GM21786 (cell line): ENCODE measurements around the gene CPSF6.
"Not testable (repeated sequence)": the region's sequence is repeated elsewhere in the genome, so short reads cannot be mapped to it uniquely, and the experiment has no call there.

Experiments
- ATAC-seq: cut with Tn5 transposase; IDR thresholded peaks from one replicate; pipeline ENCODE4 v1.9.1; 2021; ENCODE audit not compliant: unreplicated experiment

The CPSF6 gene

DNA sequence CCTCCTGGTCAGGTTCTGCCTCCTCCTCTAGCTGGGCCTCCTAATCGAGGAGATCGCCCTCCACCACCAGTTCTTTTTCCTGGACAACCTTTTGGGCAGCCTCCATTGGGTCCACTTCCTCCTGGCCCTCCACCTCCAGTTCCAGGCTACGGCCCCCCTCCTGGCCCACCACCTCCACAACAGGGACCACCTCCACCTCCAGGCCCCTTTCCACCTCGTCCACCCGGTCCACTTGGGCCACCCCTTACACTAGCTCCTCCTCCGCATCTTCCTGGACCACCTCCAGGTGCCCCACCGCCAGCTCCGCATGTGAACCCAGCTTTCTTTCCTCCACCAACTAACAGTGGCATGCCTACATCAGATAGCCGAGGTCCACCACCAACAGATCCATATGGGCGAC is 19.3 kb downstream of the CPSF6 start:
- ATAC-seq, result no peak

- no peak for ATAC-seq
Observed at GRCh38 chr12:69262264-69262974, 23.1 kb downstream of the CPSF6 start.

- no peak for ATAC-seq
Observed at GRCh38 chr12:69265205-69265604, 25.8 kb downstream of the CPSF6 start.

GRCh38 chr12:69265633-69266032 is 26.3 kb downstream of the CPSF6 start:
- not testable (repeated sequence) for ATAC-seq

DNA sequence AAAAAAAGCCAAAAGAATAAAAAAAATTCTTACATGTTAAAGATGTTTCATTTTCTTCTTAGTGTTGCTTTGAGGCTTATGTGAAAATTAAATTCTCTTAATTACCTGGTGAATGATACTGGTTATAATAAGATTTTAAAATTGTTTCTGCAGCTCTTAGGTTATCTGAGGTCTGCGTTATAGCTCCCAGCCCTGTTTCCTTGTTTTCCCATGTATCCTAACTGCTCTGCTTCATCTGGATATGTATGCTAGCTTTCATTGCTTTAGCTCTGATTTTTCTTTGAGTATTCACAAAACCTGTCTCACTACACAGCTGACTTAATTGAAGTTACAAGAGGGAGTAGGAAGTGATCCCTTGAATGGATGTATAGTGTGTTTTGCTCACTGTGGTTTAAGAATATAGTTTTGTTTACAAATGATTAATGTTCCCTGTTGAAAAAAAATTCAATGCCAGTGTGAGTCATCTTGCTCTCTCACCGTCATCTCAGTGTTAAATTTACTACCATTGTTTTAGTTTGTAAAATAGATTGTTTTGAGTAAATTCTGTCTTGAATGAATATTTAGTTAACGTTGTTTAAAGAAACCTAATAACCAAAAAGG is 26.8 kb downstream of the CPSF6 start:
- ATAC-seq, result no peak

DNA sequence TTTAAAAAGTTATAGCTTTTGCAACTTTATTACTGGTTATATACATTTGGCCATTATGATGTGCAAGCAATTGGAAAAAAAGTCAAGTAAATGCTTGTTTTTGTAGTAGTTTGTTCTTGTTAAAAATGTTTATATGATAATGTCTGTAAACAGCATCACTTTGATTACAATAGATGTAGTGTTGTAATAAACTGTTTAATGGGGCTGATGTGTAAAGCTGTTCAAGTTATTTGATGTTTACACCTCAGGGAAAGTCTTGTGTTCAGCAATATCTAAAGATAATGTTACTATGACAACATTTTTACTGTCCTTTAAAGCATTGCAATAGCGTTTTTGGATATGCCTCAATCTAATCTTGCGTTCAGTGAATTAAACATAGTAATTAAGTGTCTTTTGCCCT is 30.4 kb downstream of the CPSF6 start:
- ATAC-seq, result no peak

- ATAC-seq, result no peak
Observed at GRCh38 chr12:69272511-69272910, 33.1 kb downstream of the CPSF6 start.

GRCh38 chr12:69274861-69275260 is 35.5 kb downstream of the CPSF6 start:
- no peak for ATAC-seq

DNA sequence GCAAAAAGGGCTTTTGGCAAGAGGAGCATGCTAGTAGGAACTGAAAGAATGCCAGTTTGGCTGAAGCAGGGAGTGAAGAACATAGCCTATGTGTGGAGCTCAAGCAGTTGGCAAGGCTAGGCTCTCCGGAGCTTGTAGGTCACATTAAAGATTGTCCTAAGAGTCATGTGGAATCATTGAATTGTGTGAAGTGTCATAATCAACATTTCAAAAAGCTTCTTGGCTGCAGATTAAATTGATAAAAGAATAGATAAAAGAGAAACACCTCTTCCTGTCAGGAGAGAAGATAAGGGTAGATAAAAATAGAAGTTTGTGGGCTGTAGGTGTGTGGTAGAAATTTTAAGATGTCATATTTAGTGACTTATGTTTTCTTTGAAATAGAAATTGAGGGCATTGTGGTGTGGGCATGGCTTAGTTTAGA is 36.1 kb downstream of the CPSF6 start:
- ATAC-seq, result no peak

DNA sequence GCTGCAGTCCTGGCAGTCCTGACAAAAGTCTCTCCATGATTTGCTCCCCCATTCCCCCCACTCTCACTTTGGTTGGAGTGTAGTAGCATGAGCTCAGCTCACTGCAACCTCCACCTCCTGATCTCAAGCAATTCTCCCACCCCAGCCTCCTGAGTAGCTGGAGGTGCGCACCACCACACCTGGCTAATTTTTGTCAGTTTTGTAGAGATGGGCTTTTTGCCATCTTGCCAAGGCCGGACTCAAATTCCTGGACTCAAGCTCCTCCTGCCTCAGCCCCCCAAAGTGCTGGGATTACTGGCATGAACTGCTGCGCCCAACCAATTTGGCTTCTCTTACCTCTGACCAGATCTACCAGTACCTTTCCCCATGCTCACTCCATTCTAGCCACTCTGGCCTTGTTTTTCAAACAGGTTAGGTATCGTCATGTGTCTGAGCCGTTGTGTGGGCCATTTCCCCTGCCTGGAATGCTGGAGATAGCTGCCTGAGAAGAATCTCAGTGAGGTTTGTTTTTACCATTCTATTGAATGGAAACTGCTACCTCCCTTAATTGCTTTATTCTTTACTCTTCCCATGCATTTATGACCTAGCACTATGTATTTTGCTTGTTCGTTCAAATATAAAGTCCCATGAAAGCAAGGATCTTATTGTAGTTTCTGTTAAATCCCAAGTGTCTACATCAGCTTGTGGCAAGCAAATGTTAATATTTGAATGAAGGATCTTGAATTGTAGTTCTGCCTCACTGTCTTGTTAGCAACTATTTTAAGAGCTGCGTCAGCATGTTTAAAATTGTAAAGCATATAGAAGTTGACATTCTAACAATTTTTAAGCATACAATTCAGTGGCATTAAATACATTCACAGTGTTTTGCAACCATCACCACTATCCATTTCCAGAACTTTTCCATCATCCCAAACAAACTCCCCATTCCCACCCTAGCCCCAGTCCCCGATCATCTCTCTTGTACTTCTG is 39.7 kb downstream of the CPSF6 start:
- no peak for ATAC-seq

GRCh38 chr12:69284131-69284530 is 44.8 kb downstream of the CPSF6 start:
- peak; percentile 59 for ATAC-seq

- ATAC-seq, result no peak
Observed at GRCh38 chr12:69287556-69287955, 48.2 kb downstream of the CPSF6 start.

GRCh38 chr12:69290545-69291277 is 51.3 kb downstream of the CPSF6 start:
- ATAC-seq, result peak; percentile 100

GRCh38 chr12:69291278-69291593 is 51.9 kb downstream of the CPSF6 start:
- ATAC-seq, result no peak

DNA sequence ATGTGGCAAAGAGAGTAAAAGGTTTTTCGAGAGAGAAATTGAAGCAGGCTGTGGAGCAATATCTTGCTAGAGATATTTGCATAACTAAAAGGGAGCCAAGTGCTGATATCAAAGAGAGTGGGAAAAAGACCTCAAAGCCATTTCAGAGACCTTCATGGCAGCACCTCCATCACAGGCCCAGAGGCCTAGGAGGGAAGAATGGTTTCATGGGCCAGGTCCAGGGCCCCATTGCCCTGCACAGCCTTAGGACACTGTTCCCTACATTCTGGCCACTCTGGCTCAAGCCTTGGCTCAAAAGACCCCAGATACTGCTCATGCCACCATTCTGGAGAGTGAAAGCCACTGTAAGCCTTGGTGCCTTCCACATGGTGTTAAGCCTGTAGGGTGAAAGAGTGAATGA is 58.8 kb downstream of the CPSF6 start:
- no peak for ATAC-seq

DNA sequence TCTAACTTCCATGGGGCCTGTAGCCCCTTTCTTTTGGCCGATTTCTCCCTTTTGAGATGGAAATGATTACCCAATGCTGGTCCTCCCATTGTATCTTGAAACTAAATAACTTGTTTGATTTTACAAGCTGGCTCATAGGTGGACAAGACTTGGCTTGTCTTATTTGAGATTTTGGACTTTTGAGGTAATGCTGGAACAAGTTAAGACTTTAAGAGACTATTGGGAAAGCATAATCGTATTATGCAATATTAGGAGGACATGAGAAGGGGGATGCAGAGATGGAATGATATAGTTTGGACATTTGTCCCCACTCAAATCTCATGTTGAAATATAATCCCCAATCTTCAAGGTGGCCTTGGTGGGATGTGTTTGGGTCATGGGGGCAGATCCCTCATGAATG is 59.6 kb downstream of the CPSF6 start:
- no peak for ATAC-seq

DNA sequence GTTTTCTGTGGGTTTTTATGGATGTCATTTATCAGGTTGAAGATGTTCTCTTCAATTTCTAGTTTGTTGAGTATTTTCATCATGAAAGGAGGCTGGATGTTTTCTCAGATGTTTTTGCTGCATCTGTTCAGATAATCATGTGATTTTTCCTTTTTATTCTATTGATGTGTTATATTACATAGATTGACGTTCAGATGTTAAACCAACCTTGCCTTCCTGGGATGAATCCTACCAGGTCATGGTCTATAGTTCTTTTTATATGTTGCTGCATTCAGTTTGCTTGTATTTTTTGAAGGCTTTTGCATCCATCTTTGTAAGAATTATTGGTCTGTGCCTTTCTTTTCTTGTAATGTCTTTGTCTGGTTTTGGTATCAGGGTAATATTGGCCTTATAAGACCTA is 64.9 kb downstream of the CPSF6 start:
- ATAC-seq, result no peak

- no peak for ATAC-seq
Observed at GRCh38 chr12:69309461-69309860, 70.1 kb downstream of the CPSF6 start.

- ATAC-seq, result no peak
Observed at GRCh38 chr12:69313209-69313608, 73.8 kb downstream of the CPSF6 start.

DNA sequence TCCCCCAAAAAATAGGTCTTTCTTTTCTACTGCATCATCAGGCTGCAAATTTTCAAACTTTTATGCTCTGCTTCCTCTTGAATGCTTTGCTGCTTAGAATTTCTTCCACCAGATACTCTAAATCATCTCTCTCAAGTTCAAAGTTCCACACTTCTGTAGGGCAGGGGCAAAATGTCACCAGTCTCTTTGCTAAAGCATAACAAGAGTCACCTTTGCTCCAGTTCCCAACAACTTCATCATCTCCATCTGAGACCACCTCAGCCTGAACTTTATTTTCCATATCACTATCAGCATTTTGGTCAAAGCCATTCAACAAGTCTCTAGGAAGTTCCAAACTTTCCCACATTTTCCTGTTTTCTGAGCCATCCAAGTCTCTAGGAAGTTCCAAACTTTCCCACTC is 77.4 kb downstream of the CPSF6 start:
- not testable (repeated sequence) for ATAC-seq

- not testable (repeated sequence) for ATAC-seq
Observed at GRCh38 chr12:69317233-69317632, 77.9 kb downstream of the CPSF6 start.
